HG03039 (cell line): ENCODE data around the gene KDF1.
"Not testable (repeated sequence)": the region's sequence is repeated elsewhere in the genome, so short reads cannot be mapped to it uniquely, and the experiment has no call there.

ENCODE experiments used
- ATAC-seq: cut with Tn5 transposase; IDR thresholded peaks from one replicate; pipeline ENCODE4 v1.9.1; 2021; ENCODE audit warnings: mild to moderate bottlenecking, moderate library complexity; ENCODE audit not compliant: unreplicated experiment

KDF1 gene

DNA sequence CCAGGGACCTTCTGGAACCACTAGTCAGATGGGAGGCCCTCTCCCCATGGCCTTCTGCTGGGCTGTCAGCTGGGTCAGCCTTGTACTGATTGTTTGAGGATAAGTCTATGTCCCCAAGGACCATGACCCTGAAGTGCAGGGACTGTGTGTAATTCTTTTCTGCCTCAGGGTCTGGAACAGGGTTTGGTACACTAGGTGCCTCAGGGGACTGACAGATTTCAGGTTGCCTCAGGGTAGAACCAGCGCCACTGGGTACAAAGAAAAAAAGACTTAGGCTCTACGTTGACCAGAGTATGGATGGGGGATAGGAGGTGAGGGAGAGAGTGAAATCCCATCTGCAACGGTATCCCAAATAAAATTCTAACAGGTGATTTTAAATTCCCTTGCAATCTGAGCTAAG lies 3.0 kb downstream of the KDF1 start:
- no peak for ATAC-seq

DNA sequence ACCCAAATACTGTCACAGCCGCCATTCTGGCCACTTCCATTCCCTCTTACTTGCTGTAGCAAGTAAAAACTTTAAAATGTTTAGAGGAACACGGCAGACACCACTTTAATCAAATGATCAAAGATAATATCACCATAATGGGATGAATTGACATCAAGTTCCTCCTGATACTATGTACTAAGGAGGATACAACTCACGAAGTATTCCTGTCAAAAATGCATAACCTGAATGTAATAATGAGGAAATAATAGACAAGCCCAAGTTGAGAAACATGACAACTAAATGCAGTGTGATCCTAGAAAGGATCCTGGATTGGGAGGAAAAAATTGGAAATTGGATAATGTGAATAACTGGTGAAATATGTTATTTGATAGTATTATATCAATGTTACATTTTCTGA lies 3.9 kb downstream of the KDF1 start:
- ATAC-seq: no peak

DNA sequence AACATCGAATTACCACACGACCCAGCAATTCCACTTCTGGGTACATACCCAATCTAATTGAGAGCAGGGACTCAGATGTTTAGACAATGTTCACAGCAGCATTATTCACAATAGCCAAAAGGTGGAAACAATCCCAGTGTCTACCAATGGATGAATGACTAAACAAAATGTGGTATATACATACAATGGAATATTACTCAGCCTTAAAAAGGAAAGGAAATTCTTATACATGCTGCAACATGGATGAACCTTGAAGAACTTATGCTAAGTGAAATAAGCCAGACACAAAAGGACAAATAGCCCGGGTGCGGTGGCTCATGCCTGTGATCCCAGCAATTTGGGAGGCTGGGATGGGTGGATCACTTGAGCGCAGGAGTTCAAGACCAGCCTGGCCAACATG lies 6.9 kb downstream of the KDF1 start:
- no peak for ATAC-seq

- ATAC-seq: no peak
Observed at GRCh38 chr1:26951821-26952497, 8.3 kb downstream of the KDF1 start.

DNA sequence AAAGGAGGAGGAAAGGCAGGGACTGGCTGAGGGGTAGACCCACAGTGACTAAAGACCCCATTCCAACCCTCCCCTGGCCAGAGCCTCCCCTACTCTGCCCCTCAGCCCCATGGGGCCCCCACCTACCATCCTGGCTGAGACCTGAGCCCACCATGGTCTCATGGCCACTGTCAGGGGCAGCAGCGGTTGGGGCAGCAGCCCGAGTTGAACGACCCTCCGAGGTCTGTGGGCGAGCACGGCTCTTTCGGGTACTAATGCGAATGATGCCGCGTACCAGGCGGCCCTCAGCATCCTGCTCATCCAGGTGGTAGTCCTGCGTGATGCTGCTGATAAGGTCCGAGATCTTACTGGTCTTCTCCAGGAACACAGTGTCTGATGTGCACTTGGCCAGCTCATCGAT lies 9.1 kb downstream of the KDF1 start:
- no peak for ATAC-seq

DNA sequence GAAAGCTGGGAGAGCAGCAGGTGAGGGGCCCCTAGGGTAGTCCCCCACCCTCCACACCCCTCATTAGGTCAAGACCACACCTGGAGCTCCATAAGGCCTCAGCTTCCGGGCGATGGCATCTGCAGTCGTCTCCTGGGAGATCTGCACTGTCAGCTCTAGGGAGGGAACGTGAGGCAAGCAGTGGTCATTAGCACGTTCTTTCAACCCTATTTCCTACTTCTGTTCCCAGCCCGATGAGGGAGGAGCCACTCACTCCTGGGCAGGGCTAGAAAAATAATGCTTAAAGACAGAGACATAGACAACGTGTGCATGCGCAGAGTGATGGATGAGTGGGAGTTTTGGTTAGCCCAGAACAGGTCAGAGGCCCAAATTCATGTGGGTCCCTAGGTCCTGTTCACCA lies 9.7 kb downstream of the KDF1 start:
- no peak for ATAC-seq

DNA sequence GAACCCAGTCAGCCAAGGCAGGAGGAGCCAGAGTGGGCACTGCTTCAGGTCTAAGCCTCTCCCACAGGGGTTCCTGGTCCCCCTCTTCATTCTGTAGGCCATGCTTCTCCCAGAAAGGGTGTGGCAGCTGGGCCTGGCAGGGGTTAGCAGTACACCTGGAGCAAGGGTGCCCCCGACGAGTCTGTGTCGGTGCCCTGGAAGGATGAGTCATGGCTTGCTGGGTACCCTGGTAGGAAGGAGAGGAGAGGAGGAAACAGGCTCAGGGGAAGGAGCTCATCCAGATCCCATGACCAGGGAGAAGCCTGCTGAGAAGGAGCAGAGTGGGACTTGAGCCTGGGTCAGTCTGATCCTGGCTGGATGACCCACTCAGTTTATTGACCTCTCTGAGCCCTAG lies 10.3 kb downstream of the KDF1 start:
- ATAC-seq: no peak

DNA sequence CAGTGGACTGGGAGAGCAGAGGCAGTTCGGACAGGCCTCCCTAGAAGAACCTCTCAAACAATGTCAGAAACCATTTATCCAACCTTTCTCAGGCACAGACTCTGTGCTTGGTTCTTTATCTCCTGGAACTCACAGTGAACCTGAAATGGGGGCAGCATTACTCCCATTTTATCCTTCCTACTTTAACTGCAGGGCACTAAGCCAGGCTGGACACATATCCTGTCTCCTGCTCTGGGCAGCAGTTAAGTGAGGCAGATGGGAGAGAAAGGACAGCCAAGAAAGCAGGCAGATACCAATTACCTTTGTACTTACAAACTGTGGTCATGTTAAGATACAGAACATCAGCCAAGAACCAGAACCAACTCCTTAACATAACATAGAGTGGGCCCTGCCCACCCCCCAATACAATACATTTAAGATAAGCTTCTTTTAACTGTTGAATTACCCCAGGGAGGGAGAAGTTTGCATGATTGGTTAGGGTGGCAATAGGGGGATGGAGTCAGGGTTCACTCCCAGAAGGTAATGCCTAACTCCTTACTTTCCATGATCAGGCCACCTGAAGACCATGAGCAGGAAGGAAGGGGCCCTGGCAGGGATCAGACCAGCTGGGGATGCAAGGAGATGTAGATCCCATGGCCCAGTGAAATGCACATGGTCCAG lies 10.9 kb downstream of the KDF1 start:
- ATAC-seq: no peak

GRCh38 chr1:26948725-26949057 lies 11.6 kb downstream of the KDF1 start:
- not testable (repeated sequence) for ATAC-seq

DNA sequence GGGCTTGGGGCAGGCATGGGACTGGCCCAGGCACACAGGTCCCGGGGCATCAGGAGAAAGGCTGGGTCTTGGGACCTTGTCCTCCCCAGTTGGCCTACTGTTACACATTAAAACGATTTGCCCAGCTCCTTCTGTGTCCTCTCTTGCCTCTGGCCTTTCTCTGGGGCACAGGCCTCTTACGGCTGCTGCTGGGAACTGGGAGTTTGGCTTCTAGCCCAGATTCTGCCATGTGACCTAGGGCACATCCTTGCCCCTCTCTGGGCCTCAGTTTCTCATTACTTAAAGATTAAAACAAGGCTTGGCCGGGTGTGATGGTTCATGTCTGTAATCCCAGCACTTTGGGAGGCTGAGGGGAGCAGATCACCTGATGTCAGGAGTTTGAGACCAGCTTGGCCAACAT lies 14.0 kb downstream of the KDF1 start:
- no peak for ATAC-seq

DNA sequence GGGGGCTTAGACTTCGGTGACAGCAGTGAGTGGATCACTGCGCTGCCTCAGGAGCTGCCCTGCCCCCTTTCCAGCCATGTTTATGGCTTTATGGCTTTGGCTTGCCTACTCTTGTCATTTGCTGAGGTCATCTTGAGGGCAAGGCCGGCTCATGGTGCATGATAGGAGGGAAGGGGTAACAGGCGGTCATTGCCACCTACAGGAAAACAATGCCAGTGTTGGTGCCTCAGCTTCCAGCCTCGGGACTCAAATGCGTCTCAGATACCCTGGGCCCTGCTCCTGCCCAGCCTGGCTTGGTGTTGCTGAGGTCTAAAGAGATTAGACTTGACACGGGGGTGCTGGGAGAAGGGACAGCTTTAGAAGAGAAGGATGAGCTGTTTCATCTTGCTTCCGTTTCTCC lies 14.5 kb downstream of the KDF1 start:
- no peak for ATAC-seq

GRCh38 chr1:26945138-26945537 lies 15.1 kb downstream of the KDF1 start:
- no peak for ATAC-seq

- no peak for ATAC-seq
Observed at GRCh38 chr1:26942656-26943055, 17.6 kb downstream of the KDF1 start.

DNA sequence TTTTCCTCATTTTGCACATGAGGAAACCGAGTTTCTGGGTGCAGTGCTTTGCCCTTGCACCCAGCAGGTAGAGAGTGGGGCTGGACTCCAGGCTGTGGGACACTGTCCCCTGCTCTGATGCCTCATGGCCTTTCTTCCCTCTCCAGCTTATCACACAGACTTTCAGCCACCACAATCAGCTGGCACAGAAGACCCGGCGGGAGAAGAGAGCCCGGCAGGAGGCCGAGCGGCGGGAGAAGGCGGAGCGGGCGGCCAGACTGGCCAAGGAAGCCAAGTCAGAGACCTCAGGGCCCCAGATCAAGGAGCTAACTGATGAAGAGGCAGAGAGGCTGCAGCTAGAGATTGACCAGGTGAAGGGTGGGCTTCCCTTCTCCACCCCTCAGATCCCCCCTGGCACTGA lies 19.0 kb downstream of the KDF1 start:
- ATAC-seq: no peak

DNA sequence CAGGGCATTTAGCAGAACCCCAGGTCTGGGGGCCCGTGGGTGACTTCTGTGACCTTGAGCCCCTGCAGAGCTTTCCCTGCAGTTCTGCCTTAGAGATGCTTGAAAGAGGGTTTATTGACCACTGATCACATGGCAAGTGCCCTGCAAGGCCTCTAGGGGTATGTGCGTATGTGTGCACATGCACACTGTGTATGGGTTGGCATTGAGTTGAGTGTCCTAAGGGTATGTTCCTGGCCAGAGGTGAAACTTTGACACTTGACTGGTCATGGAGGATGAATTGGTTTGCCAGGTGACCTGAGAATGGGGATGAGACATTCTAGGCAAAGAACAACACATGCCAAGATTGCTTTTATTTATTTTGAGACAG lies 21.6 kb downstream of the KDF1 start:
- ATAC-seq: no peak

- no peak for ATAC-seq
Observed at GRCh38 chr1:26938004-26938658, 22.1 kb downstream of the KDF1 start.

- no peak for ATAC-seq
Observed at GRCh38 chr1:26936823-26937222, 23.4 kb downstream of the KDF1 start.

DNA sequence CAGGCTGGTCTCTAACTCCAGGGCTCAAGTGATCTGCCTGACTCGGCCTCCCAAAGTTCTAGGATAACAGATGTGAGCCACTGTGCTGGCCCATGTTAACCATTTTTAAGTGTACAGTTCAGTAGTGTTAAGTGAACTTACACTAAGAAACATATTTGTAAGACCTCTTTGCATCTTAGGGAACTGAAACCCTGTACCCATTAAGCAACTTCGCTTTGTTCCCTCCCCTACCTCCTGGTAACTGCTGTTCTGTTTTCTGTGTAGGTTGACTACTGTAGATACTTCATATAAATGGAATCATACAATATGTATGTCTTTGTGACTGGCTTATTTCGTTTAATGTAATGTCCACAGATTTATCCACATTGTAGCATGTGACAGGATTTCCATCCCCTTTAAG lies 27.7 kb downstream of the KDF1 start:
- no peak for ATAC-seq

- no peak for ATAC-seq
Observed at GRCh38 chr1:26923711-26924110, 36.6 kb downstream of the KDF1 start.

DNA sequence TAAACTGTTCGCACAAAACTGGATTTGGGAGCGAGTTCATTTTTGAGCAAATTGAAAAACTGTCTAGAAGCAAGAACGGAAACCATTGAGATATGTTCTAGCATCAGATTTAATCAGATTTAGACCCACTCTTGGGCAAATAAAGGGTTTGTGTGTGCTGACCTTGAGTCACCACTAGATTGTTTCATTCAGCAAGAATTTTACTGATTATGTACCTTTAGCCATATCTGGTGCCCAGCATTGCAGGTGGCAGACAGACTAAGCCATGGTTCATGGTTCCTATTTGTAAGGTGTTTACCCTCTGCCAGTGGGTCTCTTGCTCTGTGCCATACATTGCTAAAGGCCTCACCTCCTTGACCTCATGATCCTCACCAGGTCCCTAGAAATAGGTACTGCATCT lies 37.4 kb downstream of the KDF1 start:
- ATAC-seq: no peak

GRCh38 chr1:26922431-26922729 lies 37.9 kb downstream of the KDF1 start:
- ATAC-seq: no peak

- ATAC-seq: peak; percentile 85
Observed at GRCh38 chr1:26921540-26922430, 38.5 kb downstream of the KDF1 start, which contains the start of gene NUDC. Gene NUDC (plus strand): TSS chr1:26921743. CDS start chr1:26921849, 106 bp downstream.
